Measurements from ENCODE around the gene RAMP1. TPM values are rescaled to one million over a fixed set of nuclear protein-coding genes. Genes with fewer than 3 reads are reported as not detected.
"Not testable (repeated sequence)": the region's sequence is repeated elsewhere in the genome, so short reads cannot be mapped to it uniquely, and the experiment has no call there.

The RAMP1 gene
- total and polyA plus RNA-seq, 8 donors: 6.8 to 12.6 (median 8.7) TPM

GRCh38 chr2:237943395-237944094 lies 84.1 kb downstream of the RAMP1 start:
- TF ChIP-seq CTCF (IDR thresholded peaks at IDR 0.05): no peak
- intact Hi-C loops (cut with DNase I): no loop called here
- DNase-seq (no peak), ATAC-seq (no peak)
- Histone ChIP-seq H3K4me3 (no peak overlapping the region), H3K4me1 (no peaks in the 10 kb centered on the region), H3K27ac (no peak overlapping the region), H3K9me3 (peaks cover 0 to 23% of the 10 kb centered on the region in 2 donors), H3K27me3 (no peaks in the 10 kb centered on the region), H3K36me3 (no peaks in the 10 kb centered on the region)

DNA sequence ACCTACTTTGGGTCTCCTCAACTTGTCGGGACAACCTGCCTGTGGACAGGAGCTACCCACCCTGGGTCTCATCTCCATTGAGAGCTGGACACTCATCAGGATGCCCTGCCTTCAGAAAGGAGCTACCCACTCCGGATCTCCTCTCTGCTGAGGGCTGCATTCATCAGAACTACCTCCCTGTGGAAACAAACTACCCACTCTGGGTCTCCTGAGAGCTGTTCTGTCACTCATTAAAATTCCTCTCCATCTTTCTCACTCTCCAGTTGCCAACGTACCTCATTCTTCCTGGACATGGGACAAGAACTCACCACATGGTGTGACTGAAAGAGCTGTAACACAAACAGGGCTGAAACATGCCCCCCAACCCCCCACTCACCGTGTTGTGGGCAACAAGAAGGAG lies 84.9 kb downstream of the RAMP1 start:
- no peak overlapping the region for H3K4me3 ChIP-seq
- no peak for TF ChIP-seq CTCF (IDR thresholded peaks at IDR 0.05)
- no peaks in the 10 kb centered on the region for H3K36me3 ChIP-seq
- H3K4me1 ChIP-seq: no peaks in the 10 kb centered on the region
- H3K9me3 ChIP-seq: peaks cover 0 to 23% of the 10 kb centered on the region in 2 donors
- no peaks in the 10 kb centered on the region for H3K27me3 ChIP-seq
- intact Hi-C loops (cut with DNase I): no loop called here
- DNase-seq (no peak), ATAC-seq (no peak)
- no peak overlapping the region for H3K27ac ChIP-seq

DNA sequence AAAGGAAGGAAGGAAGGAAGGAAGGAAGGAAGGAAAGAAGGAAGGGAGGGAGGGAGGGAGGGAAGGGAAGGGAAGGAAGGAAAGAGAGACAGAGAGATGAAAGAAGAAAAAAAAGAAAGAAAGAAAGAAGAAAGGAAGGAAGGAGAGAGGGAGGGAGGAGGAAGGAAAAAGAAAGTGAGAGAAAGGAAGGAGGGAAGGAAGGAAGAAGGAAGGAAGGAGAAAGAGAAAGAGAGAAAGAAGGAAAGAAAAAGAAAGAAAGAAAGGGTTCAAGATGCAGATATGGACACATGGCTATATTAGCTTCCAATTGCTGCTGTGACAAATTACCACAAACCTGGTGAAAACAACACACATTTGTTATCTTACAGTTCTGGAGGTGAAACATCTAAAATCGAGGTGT lies 87.0 kb downstream of the RAMP1 start:
- DNase-seq: no peak
- no peak for ATAC-seq
- Histone ChIP-seq H3K27me3 (no peaks in the 10 kb centered on the region), H3K4me1 (no peaks in the 10 kb centered on the region), H3K9me3 (peaks cover 0 to 23% of the 10 kb centered on the region in 2 donors), H3K36me3 (no peaks in the 10 kb centered on the region), H3K27ac (no peak overlapping the region), H3K4me3 (no peak overlapping the region)
- intact Hi-C loops (cut with DNase I): no loop called here
- TF ChIP-seq CTCF (IDR thresholded peaks at IDR 0.05): no peak

DNA sequence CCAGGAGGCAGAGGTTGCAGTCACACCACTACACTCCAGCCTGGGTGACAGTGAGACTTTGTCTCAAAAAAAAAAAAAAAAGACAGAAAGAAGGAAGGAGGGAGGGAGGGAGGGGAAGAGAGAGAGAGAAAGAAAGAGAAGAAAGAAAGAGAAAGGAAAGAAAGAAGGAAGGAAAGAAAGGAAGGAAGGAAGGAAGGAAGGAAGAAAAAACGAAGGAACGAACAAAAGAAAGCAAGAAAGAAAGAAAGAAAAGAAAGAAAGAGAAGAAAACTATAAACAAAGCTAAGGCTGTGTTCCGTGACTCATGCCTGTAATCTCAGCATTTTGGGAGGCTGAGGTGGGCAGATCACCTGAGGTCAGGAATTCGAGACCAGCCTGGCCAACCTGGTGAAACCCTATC lies 91.9 kb downstream of the RAMP1 start:
- ATAC-seq: not testable (repeated sequence)

GRCh38 chr2:237951878-237952277 lies 92.5 kb downstream of the RAMP1 start:
- ATAC-seq (no peak), DNase-seq (no peak)
- intact Hi-C loops (cut with DNase I): no loop called here
- TF ChIP-seq CTCF (IDR thresholded peaks at IDR 0.05): no peak
- Histone ChIP-seq H3K27ac (no peak overlapping the region), H3K36me3 (no peaks in the 10 kb centered on the region), H3K4me3 (no peak overlapping the region), H3K9me3 (no peaks in the 10 kb centered on the region), H3K27me3 (peaks cover 14 to 33% of the 10 kb centered on the region in 2 donors), H3K4me1 (peaks cover 8 to 9% of the 10 kb centered on the region in 2 donors)

More for the DNA sequence above, 91.9 kb downstream of the RAMP1 start:
- DNase-seq; H3K4me3 ChIP-seq; H3K4me1 ChIP-seq; intact Hi-C loops (cut with DNase I); H3K9me3 ChIP-seq; H3K36me3 ChIP-seq; H3K27ac ChIP-seq: not testable (repeated sequence)
- H3K27me3 ChIP-seq: peaks cover 13 to 29% of the 10 kb centered on the region in 2 donors

GRCh38 chr2:237952851-237953250 lies 93.4 kb downstream of the RAMP1 start:
- ATAC-seq (no peak), DNase-seq (no peak)
- Histone ChIP-seq H3K9me3 (no peaks in the 10 kb centered on the region), H3K27me3 (peaks cover 14 to 37% of the 10 kb centered on the region in 2 donors), H3K4me3 (no peak overlapping the region), H3K4me1 (peaks cover 8 to 9% of the 10 kb centered on the region in 2 donors), H3K36me3 (no peaks in the 10 kb centered on the region), H3K27ac (no peak overlapping the region)
- intact Hi-C loops (cut with DNase I): no loop called here
- TF ChIP-seq CTCF (IDR thresholded peaks at IDR 0.05): no peak

Measured in left lung (tissue), 10 donors.